Measurements from ENCODE around the gene USP10.
"Not testable (repeated sequence)": the region's sequence is repeated elsewhere in the genome, so short reads cannot be mapped to it uniquely, and the experiment has no call there.

The USP10 gene

DNA sequence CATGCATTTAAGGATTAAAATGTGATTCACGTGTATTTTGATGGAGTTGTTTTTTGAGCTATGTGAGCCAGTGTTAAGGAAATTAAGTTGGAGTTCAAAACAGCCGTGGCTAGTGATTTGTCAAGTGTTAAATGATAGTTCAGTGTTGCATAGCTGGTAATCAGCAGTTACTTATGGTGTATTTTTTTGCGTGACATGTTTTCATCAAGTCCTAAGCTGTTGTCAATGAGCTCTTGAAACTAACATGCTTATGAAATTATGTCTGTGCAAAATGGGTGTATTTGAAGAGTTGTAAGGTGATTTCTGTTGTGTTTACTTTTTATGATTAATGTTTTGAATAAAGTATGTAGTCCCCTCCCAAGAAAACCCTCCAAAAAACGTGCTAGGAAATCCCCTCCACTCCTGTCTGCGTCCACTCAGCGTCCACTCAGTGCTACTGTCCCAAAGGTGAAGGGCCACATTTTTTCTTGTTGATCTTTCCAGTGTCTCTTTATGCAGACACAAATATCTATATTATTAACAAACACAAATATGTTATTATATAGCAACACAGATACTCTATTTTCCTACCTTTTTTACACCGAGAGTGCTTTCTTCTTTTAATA is 30.0 kb downstream of the USP10 start:
- peak; percentile 29 for DNase-seq

DNA sequence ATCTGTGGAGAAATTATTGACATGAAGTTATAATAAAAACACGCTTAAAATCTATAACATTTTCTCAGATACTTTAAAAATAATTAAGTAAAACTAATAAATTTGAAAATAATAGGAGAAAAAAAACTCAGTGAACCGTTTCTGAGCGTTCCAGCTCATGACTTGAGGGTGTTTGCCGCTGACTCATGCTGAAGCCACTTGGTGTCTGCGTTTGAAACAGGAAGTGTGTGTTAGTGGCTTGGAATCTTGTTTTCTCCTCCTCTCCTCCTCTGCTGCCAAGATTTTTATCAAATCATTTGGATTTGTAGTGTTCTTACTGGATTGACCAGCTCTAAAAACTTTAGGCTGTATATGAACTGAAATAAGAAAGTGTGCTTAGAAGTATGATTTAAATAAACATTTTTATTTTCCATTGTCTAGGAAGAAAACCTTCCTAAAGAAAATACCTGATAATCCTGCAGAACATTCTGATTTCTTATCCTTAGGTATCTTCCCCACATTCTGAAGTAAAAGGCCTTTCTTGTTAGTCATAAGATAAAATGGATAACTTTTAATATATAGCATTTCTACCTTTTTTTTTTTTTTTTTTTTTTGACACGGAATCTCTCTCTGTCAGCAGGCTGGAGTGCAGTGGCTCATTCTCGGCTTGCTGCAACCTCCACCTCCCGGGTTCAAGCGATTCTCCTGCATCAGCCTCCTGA is 30.8 kb downstream of the USP10 start:
- DNase-seq: peak; percentile 93

DNA sequence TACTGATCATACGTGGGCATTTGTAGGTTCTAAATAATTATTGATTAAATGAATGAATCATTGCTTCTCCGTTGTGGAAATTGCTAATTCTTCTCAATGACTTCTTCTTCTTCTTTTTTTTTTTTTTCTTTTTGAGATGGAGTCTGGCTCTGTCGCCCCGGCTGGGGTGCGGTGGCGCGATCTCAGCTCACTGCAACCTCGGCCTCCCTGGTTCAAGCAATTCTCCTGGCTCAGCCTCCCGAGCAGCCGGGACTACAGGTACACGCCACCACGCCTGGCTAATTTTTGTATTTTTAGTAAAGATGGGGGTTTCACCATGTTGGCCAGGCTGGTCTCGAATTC is 32.5 kb downstream of the USP10 start:
- DNase-seq: not testable (repeated sequence)

DNA sequence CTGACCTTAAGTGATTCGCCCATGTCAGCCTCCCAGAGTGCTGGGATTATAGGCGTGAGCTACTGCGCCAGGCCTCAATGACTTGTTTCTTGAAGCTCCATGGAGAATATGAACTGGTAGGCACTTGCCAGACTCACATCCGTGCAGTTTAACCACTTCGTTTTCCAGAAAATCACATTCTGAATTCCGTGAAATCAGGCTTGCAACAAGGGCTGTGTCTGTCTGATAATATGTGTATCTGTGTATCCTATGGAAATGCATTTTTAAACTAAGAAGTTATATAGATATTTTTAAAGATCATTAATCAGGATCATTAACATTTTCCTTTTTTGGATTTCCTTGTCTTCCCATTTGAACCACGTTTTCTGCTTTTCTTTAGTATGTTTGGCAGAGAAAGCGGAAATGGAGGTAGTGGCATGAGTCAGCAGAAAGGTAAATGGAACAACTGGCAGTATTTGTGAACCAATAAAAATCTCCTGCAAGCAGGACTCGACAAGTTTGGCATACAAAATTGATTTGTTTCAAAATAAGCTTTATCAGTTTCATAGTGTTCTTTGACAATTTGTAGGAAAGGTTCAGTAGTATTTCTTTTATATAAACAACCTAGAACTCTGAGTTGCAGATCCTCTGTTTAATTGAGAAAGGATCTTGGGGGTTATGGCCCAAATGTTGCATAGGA is 33.0 kb downstream of the USP10 start:
- DNase-seq: no peak

DNA sequence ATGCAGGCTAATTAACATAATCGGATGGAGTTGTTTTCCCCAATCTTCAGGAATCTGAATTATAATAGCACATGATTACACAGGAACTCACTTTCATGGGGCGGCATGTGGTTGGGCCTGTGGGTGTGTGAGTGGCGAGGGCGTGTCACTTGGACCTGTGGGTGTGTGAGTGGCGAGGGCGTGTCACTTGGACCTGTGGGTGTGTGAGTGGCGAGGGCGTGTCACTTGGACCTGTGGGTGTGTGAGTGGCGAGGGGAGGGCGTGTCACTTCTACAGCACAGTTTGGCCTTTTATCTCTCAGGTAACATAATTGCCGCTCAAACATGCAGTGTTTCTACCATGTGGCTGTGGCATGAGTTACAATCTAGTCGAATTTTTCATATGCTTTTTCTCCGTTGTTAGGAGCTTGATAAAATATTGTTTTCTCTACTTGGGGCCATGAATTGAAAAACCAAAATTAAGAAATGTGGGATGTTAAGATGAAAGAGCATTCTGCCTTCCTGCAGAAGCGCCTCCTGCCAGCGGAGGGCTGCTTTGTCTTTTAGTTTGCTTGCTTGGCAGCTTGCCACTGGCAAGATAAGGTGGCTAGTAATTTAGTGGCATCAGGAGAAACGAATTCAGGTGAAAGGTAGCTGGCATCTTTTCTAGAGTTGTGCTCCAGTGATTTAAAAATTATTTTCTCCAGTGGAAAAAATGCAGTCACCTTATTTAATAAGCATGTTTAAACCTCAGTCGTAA is 36.2 kb downstream of the USP10 start:
- DNase-seq: no peak

DNA sequence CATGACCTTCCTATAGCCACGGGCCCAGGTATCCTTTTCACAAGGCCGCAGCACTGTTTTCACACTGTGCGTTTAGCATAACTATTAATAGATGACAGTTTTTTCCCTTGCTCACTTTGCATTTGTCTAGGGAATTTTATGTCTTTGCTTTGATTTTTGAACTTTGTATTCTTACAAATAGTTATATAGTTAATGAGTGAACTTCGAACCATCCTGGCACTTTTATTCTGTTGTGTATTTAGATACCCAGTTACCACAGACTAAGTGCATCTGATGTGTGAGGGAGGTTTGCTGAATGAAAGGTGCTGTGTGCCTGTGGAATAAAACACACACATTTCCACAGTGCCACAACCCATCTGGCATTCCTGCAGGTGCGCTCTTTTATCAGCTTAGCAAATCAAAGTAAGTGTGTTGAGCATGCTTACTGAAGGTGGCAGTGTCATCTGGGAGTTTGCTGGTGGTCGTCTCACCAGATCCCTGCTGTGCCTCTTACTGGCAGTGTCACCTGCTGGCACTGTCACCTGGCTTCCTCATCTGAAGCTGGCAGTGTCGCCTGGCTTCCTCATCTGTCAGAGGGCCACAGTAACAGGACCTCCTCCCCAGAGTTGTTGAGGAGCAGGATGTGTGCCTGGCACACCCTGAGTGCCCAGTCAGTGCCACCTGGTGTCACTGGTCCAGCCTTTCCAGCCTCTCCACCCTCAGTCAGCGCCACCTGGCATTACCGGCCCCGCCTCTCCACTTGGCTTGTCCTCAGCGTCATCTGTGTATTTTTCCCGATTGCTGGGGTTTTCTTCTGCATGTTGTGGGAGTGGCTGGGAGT is 37.6 kb downstream of the USP10 start:
- no peak for DNase-seq

DNA sequence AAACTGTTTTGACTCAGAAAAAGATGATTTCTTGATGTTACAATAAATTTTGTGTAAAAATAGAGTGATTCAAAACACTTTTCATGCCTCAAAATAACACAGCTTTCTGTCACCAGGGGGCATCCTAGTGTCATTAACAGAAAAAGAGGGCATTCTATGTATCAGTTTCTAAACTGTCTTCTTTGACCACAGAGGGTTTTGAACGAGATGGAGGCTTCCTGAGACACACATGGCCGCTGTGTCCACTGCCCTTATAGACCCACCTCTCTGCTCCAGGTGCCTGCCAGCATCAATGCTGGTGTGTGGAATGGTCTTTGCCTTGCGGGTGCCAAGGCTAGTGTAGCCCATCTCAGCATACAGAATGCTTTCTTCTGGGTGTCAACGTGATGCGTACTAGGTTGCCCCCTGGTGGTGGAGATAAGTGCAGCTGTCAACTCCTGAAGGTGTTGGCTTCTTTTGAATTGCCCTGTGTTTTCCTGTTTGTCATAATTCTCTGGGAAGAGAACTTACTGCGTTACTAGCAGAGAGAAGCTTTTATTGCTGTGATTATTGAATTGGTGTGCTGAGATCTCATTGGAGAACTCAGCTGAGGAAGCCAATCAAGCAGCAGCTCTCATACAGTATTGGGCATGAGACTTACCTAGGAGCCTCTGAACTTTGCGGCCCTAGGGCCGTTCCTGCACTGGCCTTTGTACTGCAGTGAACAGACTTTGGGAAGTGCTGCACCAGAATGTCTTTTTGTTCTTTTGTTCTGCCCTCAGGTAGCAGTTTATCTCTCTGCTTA is 38.6 kb downstream of the USP10 start:
- peak; percentile 75 for DNase-seq

DNA sequence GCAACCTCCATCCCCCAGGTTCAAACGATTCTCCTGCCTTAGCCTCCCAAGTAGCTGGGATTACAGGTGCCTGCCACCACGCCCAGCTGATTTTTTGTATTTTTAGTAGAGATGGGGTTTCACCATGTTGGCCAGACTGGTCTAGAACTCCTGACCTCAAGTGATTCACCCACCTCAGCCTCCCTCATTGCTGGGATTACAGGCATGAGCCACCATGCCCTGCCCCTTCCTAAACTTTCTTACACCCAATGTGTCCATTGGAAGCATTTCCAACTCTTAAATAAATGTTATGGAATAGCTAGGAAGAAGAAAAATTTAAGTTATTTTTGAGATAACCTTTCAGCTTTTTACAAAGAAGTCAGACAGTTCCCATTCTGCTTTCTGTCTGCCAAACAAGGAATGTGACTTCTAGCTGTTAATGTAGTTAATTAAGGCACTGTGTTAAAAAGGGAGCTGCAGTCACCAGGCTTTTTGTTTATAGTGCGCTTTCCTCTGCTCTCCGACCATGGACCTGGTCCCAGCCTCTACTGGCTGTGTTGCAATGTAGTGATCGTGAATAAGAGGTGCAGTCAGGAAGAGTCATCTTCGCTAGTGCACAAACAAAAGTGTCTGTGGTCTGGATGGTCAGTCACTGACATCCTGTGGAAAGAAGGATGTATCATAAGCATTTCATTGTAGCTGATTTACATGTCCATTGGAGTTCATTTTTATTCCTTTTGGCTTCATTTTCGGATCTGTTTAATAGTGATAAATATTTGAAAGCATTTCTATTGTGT is 39.7 kb downstream of the USP10 start:
- peak; percentile 91 for DNase-seq

DNA sequence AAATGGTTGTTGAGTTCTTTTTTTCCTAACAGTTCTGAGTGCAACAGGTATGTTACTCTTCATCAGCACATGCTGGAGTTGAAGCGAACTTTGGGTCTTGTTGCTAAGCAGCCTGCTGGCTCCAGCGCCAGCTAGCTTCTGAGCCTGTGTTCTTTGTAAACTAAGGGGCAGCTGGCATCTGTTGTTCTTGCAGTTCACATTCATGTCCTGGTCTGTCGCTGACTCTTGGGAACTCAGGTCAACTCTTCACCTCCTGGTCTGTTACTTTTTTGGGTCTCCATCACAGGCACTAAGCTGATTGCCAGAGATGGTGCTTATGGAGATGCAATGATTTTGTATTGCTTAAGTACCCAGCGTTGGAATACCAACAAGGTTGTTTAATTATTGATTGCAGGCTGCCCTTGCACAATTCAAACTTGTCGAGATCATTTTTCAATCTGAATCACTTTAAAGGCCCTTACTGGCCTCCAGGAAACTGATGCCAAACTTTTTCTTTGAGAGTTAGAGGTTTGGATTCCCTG is 40.9 kb downstream of the USP10 start:
- no peak for DNase-seq

DNA sequence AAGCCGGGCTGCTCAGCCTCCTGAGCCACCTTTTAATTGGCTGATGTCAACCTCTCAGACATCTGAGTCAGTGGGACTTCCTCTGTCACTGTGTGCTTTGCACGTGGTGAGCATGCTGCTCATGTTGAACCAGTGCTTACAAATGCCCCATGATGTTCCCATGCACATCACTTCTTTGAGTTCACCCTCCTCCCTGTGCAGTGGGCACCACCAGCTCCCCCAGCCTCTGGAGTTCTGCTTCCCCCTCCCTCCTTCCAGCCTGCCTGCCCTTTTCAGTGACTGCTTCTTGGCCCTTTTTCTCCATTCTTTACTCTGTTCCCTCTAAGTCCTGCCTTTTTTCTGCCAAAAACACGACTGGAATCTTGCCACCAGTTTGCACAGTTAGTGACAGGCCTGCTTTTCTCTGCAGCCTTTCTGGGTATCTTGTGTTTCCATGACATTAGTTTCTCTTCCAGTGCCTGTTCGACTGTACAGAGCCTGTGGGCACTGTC is 41.6 kb downstream of the USP10 start:
- DNase-seq: peak; percentile 63

DNA sequence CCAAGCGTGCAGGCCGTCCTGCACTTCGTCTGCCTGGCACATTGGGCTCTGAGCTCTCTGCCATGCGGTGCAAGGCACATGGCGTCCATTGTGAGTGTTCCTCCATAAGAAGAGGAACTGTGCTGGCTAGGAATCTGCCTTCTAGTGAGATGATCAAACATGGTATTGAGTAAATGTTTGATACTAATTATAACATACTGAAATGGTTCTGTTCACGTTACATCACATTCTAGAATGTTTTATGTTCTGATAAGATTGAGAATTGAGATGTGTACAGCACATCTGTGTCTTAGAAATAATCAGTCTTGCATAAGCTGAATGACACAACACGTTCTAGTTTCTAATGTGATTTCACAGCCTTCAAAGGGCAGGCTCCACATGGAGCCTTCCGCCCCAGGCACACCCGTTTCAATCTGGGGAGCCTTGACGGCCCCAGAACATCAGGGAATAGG is 42.9 kb downstream of the USP10 start:
- DNase-seq: no peak

DNA sequence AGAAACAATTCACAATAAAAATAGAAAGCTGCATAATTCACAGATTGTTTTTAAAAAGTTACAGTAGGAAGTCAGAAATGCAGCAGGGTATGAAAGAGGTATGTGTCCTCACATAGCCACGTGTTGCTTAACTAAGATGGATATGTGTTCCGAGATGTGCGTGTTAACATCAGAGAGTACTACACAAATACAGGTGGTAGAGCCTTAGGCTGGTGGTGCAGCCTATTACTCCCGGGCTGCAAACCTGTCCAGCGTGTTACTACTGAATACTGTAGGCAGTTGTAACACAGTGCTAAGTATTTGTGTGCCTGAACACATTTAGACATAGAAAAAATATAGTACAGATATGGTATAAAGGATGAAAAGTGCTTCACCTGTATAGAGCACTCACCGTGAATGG is 46.4 kb downstream of the USP10 start:
- DNase-seq: no peak

DNA sequence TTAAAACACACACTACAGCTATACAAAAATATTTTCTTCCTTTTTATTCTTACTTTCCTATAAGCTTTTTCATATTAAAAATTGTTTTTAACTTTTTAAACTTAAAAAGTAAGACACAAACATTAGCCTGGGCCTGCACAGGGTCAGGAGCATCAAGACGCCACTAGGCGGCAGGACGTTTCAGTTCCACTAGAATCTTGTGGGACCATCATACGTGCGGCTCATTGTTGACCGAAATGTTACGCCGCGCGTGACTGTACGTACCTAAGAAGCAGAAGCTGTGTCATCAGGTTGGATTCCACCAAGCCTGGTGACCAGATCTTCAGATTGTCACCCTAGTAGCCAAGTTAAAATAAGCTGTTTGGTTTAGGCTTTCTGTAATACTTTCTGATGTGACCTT is 47.1 kb downstream of the USP10 start:
- DNase-seq: no peak

DNA sequence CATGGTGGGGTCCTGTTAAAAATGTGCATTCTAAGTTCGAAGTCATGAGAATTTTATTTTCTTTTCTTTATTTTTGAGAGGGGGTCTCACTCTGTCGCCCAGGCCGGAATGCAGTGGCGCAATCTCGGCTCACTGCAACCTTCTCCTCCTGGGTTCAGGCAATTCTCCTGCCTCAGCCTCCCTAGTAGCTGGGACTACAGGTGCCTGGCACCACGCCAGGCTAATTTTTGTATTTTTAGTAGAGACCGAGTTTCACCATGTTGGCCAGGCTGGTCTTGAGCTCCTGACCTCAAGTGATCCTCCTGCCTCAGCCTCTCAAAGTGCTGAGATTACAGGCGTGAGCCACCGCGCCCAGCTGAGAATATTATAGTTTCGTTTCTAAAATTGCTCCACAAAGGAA is 48.4 kb downstream of the USP10 start:
- DNase-seq: not testable (repeated sequence)

DNA sequence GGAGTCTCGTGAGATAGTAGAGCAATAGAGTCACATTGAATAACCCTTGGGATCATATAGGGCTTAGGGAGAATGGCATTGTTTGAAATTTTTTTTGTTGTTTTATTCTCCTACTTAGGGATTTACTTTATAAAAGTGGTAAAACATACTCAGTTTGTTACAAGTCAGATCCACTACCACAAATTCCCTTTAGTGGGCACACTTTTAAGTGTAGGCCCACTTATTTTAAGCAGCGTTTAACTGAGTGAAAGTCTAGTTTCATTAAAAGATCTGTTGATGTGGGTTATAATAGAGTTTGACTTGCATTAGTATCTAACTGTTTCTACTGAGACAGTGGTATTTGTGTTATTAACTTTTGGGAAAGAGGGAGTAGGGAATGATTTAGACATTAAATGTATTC is 49.3 kb downstream of the USP10 start:
- DNase-seq: no peak

DNA sequence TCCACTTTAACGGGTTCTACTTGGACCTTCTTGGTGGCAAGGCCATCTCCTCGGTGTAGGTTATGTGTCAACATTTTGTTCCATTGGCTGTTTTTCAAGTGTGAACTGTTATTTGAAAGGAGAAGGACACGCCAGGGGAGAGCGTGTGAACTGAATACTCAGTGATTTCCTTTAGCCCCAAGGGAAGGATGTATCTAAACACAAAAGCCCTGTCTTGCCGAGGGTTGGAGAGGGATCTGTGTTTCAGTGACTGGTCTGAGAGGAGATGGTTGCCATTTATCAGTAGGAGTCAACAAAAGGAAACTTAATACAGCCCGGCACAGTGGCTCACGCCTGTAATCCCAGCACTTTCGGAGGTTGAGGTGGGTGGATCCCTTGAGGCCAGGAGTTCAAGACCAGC is 50.0 kb downstream of the USP10 start:
- DNase-seq: no peak

DNA sequence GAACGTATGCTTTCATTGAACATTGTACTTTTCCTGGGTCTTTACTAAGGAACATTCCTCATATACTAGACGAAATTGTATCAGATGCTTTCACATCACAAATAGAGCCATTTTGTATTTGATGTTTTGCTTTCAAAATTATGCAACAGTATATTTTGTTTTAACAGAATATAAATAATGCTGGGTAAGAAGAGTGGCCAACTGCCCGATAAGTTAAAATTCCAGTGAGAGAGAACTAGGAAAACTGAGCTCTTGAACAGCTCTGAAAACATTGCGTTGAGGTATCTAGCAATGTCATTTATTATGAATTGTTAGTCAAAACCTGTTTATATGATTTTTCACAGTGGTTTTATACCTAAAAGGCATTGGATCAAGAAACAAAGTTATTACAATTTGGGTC is 50.8 kb downstream of the USP10 start:
- no peak for DNase-seq

DNA sequence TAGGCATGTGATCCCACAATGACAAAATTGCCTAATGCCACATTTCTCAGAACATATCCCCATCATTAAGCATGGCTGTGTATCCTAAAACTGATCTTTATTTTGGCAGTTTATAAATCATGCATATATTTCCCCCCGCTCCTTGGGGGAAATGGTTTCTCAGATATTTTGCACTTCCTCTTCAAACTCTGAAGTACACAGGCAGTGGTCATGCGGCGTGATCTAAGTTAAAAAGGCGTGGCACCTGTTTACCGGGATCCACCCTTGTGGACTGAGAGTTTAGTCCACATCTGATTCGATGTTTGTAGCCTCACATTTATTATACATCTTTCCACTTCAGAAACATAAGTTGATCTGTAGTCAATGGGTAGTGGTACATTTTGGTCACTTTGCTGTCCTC is 51.4 kb downstream of the USP10 start:
- DNase-seq: no peak

DNA sequence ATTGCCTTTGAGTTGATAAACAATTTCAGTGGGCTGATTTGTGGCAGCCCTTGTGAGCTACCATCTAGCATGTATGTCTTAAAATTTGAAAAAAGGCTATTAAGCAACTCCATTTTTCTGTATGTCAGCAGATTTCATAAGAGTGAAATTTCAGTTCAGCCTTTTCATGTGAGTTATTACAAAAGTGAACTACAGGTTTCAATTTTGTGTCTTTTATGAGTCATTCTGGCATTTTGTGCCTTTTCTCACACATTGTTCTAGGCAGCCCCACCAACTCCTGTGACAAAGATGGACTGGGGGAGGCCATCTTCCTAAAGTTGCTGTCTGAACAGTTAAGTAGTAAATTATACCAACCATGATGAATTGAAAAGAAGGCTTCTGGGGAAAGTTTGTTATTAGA is 52.1 kb downstream of the USP10 start:
- DNase-seq: no peak

DNA sequence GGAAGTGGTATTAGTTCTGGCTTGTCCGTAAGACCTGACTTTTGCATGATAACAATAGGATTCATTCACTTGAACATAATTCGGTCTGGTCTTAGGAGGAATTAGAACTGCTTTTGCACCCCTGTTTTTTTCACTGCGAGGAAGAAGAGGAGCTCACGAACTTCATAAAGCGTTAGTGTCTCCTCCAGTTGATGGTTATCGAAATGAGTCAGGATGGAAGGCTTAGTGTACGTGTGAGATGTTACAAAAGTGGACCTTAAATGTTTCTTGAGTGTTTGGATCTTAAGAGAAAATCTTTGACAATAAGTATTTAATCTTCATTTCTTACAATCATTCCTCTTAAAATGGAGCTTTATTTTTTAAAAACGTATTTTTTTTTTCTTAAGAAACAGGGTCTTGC is 52.8 kb downstream of the USP10 start:
- no peak for DNase-seq

All from EL (cell line).